NB4 (cell line): Measurements from ENCODE around the gene ANKRD34A.
A peak's percentile ranks its signal among the peaks of the same experiment; 100 is the strongest.

Experiments used
- DNase-seq: peaks from one replicate; pipeline ENCODE4 v3.0.0; 2010; ENCODE audit warnings: low read depth
- H3K4me3 ChIP-seq: one replicate; pipeline ENCODE4 v1.5.1; 2011; ENCODE audit warnings: mild to moderate bottlenecking, low read depth, low read length, moderate library complexity
- MYC ChIP-seq: IDR thresholded peaks from 2 replicates; pipeline ENCODE4 v1.6.1; 2011; ENCODE audit warnings: low read depth, low read length
- POLR2A ChIP-seq: IDR thresholded peaks from 2 replicates; pipeline ENCODE4 v1.6.1; 2011; ENCODE audit warnings: mild to moderate bottlenecking; ENCODE audit not compliant: insufficient read length; ENCODE audit errors: extremely low read depth
- TF ChIP-seq, protein P1 (sequence below): IDR thresholded peaks from one replicate; pipeline ENCODE4 v1.5.1; 2012; ENCODE audit warnings: low read depth, low read length
- TF ChIP-seq, protein P2 (sequence below): IDR thresholded peaks from 2 replicates; pipeline ENCODE4 v1.6.1; 2011; ENCODE audit warnings: low read depth, low read length

ANKRD34A gene

DNA sequence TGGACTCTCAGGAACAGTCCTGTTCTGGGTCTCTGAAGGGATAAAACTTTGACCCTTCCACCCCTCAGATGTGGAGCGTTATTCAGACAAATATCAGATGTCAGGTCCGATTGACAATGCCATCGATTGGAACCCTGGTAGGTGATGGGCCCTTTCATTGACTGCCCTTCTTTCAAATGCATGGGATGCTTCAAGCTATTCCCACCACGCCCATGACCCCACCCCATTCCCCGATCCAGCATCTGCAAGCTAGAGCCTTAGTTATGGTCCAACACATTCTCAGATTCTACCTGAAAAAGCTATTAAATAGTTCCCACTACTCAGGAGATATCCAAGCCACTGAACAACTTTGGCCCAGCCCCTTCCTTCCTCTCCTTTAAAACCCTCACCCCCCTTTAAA lies 12.6 kb upstream of the ANKRD34A start:
- H3K4me3 ChIP-seq: no peak overlapping the region
- no peak for DNase-seq
- TF ChIP-seq POLR2A (no peak), MYC (no peak)
- TF ChIP-seq, protein P1, sequence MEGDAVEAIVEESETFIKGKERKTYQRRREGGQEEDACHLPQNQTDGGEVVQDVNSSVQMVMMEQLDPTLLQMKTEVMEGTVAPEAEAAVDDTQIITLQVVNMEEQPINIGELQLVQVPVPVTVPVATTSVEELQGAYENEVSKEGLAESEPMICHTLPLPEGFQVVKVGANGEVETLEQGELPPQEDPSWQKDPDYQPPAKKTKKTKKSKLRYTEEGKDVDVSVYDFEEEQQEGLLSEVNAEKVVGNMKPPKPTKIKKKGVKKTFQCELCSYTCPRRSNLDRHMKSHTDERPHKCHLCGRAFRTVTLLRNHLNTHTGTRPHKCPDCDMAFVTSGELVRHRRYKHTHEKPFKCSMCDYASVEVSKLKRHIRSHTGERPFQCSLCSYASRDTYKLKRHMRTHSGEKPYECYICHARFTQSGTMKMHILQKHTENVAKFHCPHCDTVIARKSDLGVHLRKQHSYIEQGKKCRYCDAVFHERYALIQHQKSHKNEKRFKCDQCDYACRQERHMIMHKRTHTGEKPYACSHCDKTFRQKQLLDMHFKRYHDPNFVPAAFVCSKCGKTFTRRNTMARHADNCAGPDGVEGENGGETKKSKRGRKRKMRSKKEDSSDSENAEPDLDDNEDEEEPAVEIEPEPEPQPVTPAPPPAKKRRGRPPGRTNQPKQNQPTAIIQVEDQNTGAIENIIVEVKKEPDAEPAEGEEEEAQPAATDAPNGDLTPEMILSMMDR: no peak
- TF ChIP-seq, protein P2, sequence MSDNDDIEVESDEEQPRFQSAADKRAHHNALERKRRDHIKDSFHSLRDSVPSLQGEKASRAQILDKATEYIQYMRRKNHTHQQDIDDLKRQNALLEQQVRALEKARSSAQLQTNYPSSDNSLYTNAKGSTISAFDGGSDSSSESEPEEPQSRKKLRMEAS: no peak

DNA sequence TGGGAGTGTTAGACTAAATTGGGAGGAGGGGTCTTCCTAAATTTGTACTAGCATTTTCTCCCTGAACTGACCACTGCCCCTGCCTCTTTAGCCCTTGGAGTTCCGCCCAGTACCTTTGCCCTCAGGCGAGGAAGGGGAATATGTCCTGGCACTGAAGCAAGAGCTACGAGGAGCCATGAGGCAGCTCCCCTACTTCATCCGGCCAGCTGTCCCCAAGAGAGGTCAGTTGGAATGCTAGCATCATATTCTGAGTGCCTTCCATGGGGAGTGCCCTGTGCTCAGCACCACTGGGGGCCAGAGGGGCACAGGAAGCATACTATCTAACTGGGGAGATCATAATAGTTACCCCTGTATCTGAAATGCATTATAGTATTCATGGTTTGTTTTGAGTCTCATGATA lies 10.8 kb upstream of the ANKRD34A start:
- no peak for TF ChIP-seq MYC
- TF ChIP-seq, protein P2: no peak
- no peak for TF ChIP-seq POLR2A
- TF ChIP-seq, protein P1: no peak
- no peak overlapping the region for H3K4me3 ChIP-seq
- no peak for DNase-seq

DNA sequence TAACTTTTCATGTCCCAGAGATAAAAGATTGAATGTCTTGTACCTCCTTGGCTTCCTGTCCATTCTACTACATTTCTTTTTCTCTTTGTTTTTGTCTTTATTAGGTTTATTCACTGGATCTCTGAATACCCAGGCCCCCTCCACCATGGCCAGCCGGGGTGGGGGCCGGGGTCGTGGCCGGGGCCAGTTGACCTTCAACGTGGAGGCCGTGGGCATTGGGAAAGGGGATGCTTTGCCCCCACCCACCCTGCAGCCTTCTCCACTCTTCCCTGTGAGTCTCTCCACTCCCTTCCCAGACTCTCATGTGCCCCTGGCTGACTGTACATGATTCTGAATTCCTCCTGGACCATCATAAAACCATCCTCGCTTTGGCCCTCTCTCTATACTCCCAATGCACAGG lies 10.3 kb upstream of the ANKRD34A start:
- no peak overlapping the region for H3K4me3 ChIP-seq
- no peak for DNase-seq
- no peak for TF ChIP-seq POLR2A
- TF ChIP-seq MYC: no peak

DNA sequence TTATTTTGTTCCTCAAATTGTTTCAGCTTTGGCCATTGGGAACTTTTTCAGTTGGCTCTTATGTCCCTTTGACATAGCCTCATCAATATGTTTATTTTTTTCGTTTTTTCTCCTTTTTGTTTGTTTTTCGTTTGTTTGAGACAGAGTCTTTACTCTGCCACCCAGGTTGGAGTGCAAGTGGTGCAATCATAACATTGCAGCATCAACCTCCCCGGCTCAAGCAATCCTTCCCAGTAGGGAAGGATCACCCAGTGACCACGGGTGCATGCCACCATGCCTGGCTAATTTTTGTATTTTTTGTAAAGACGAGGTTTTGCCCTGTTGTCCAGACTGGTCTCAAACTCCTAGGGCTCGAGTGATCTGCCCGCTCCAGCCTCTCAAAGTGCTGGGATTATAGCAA lies 8.2 kb upstream of the ANKRD34A start:
- no peak for TF ChIP-seq POLR2A
- TF ChIP-seq MYC: no peak
- TF ChIP-seq, protein P1: no peak
- TF ChIP-seq, protein P2: no peak
- DNase-seq: no peak
- H3K4me3 ChIP-seq: no peak overlapping the region

DNA sequence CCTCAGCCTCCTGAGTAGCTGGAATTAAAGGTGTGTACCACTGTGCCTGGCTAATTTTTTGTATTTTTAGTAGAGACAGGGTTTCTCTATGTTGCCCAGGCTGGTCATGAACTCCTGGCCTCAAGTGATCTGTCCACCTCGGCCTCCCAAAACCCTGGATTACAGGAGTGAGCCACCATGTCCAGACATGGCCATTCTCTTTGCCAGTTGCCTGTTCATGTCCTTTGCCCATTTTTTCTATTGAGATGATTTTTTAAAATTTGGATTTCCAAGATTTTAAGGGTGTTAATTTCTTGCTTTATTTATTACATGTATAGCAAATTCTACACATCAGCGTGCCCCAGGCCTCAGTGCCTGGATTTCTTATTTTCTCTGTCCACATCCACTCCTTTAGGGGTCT lies 2.9 kb upstream of the ANKRD34A start:
- H3K4me3 ChIP-seq: no peak overlapping the region
- TF ChIP-seq, protein P2: no peak
- TF ChIP-seq, protein P1: no peak
- TF ChIP-seq MYC: no peak
- no peak for DNase-seq

DNA sequence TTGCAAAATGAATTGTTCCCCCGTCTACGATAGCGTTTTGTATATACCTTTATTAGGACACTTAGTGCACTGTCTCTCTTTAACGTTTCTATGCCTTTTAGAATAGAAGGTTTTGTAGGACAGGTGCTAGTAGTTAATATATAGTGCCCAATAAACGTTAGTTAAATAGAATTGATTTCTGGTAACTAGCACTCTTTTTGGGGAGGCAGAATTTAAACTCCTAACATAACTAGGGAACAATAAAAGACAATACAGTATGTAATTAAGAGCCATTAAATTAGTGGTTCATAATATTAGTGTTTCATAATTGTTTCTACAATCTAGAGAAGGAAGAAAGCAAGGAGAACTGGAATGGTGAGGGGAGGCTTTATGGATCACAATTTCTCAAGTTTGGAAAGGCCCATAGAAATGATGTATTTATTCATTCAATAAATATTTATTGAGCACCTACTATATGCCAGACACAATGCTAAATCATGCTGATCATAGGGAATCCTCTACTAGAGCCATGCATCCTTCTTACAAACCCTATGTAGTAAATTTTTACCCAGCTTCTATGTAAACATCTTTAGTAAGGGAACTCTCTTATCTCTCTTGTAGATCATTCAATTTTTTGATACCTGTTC lies 857 bp upstream of the ANKRD34A start:
- peak overlapping the region; percentile 89 for H3K4me3 ChIP-seq
- TF ChIP-seq POLR2A (no peak), MYC (no peak)
- TF ChIP-seq, protein P1: no peak
- TF ChIP-seq, protein P2: no peak; the same call in 1 of the 2 replicates
- DNase-seq: no peak
